Fibroblast of peridontal ligament (primary cell): Measurements from ENCODE around the gene MAL.
"Not testable (repeated sequence)": the region's sequence is repeated elsewhere in the genome, so short reads cannot be mapped to it uniquely, and the experiment has no call there.

Experiments
- DNase-seq: peaks from one replicate; pipeline ENCODE4 v3.0.0-alpha.2; 2010; ENCODE audit errors: extremely low read depth

Gene MAL

DNA sequence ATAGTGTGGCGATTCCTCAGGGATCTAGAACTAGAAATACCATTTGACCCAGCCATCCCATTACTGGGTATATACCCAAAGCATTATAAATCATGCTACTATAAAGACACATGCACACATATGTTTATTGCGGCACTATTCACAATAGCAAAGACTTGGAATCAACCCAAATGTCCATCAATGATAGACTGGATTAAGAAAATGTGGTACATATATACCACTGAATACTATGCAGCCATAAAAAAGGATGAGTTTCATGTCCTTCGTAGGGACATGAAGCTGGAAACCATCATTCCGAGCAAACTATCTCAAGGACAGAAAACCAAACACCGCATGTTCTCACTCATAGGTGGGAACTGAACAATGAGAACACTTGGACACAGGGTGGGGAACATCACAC, 72.8 kb downstream of the MAL start:
- DNase-seq = not testable (repeated sequence)

DNA sequence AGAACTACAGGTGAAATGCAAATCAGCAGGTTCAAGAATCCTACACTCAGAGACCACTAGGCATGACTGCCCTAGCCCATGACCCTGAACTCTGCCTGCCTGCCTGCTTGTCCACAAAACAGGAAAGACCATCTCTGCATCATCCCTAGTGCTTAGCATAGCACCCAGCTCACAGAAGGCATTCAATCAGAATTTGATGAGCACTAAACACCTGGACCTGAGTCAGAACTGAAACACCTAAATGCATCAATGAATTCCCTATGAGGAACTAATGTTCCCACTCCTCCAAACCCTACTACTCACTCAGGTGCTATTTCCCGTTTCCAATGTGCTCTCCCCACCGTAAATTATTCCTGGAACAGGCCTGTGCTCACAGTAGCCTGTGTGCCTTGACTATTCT, 74.4 kb downstream of the MAL start:
- DNase-seq = no peak
